Measurements from ENCODE around the gene SOCS3. TPM values are rescaled to one million over a fixed set of nuclear protein-coding genes. Genes with fewer than 3 reads are reported as not detected.

The SOCS3 gene
- total and polyA plus RNA-seq, 4 donors, result 5.6 to 70.3 (median 11.8) TPM

DNA sequence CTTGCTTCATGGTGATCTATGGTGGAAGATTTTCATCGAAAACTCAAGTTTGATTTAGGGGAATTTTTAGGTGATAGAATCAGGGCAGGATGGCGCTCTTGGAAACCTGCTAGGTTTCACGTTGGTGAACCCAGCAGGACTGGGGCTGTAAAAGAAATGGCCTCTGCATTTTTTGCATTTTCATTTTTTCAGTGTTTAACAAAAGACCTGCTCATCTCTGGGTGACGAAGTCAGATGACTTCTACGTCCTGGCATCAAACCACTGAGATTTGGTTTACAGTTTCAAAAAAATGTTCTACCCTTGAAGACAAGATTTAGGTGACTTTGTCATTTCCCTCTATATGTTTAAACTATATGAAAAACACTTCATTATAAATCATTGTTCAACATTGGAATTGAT lies 20.5 kb upstream of the SOCS3 start:
- H3K27ac ChIP-seq (ENCODE audit: low read depth, low read length), result no peak overlapping the region
- no peaks in the 10 kb centered on the region for H3K9me3 ChIP-seq (ENCODE audit: control insufficient read depth, insufficient read depth, low read length)
- H3K4me1 ChIP-seq (ENCODE audit: control insufficient read depth, insufficient read depth, low read length), result peaks cover 15% of the 10 kb centered on the region
- no peak for DNase-seq (ENCODE audit: low read depth in 4 of 6, low spot score in 6 of 6)
- no peaks in the 10 kb centered on the region for H3K27me3 ChIP-seq (ENCODE audit: control insufficient read depth, insufficient read depth, low read length)
- no peak overlapping the region for H3K4me3 ChIP-seq (ENCODE audit: low read depth, low read length)
- H3K36me3 ChIP-seq (ENCODE audit: control insufficient read depth, insufficient read depth, low read length), result peaks cover 5% of the 10 kb centered on the region
- 100% methylated on average over 1 of the region's 5 CpGs for WGBS (ENCODE audit: insufficient coverage)

DNA sequence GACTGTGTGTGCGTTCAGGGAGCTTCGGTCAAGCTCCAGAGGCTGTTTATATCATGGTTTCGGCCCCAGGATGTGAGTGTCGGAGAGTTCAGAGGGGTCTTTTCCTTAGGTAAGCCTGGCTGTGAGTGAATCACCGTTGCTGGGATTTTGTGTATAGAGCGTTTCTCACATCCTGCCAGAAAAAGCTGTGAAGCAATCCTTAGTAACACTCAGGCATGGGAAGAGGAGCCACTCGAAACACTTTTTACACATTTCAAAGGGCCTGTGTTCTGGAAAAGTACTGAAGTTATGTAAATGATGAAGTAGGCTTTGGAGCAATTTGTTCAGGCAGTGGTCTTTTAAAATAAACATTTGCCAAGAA lies 19.2 kb upstream of the SOCS3 start:
- no peak for DNase-seq (ENCODE audit: low read depth in 4 of 6, low spot score in 6 of 6)
- peak overlapping the region; percentile 52 for H3K27ac ChIP-seq (ENCODE audit: low read depth, low read length)
- 14% methylated on average over 5 of the region's 7 CpGs for WGBS (ENCODE audit: insufficient coverage)
- H3K4me3 ChIP-seq (ENCODE audit: low read depth, low read length), result peak overlapping the region; percentile 91
- H3K4me1 ChIP-seq (ENCODE audit: control insufficient read depth, insufficient read depth, low read length), result peaks cover 15% of the 10 kb centered on the region
- no peaks in the 10 kb centered on the region for H3K36me3 ChIP-seq (ENCODE audit: control insufficient read depth, insufficient read depth, low read length)
- H3K27me3 ChIP-seq (ENCODE audit: control insufficient read depth, insufficient read depth, low read length), result peaks cover 4% of the 10 kb centered on the region
- H3K9me3 ChIP-seq (ENCODE audit: control insufficient read depth, insufficient read depth, low read length), result no peaks in the 10 kb centered on the region

DNA sequence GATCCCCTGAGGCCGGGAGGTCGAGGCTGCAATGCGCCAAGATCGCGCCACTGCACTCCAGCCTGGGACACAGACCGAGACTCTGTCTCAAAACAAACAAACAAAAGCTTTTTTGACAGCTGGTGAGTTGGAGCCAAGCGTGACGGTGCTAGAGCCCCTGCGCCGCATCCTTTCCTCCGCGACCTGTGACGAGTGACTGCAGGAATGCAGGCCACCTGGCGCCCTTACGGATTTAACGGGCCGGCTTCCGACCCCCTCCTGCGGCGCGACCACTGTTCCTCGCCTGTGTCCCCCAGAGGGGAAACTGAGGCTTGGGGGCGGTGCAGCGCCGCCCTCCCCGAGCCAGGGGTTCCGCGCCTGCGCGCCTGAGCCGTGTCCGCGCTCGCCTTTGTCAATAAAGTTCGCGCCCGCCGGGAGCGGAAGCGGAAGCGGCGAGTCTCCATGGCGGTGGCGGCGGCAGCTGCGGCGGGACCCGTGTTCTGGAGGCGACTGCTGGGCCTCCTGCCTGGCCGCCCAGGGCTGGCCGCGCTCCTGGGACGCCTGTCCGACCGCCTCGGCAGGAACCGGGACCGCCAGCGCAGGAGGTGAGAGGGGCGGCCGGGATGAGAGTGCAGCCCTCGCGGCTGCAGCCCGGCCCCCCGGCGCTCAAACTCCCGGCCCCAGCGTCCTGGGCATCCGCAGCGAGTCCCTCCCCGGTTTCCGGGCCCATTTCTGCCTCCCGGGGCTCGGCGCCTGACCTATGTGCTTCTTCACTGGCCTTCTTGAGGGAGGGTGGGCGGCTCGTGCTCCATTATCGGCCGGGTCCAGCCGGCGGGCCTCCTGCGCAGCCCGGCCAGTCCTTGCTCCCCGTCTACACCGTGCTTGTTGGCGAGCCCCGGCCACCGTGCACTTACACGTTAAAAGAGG lies 18.6 kb upstream of the SOCS3 start, which contains the start of gene PGS1:
Gene PGS1, plus strand, starts transcription at position 425 of the 906 bp plus-strand sequence. Its CDS starts 17 bp downstream, at position 442.
- Histone ChIP-seq H3K4me1 (ENCODE audit: control insufficient read depth, insufficient read depth, low read length) (peaks cover 15% of the 10 kb centered on the region), H3K9me3 (ENCODE audit: control insufficient read depth, insufficient read depth, low read length) (no peaks in the 10 kb centered on the region), H3K27me3 (ENCODE audit: control insufficient read depth, insufficient read depth, low read length) (peaks cover 4% of the 10 kb centered on the region), H3K4me3 (ENCODE audit: low read depth, low read length) (peak within 1 kb of the TSS; percentile 91), H3K27ac (ENCODE audit: low read depth, low read length) (peak within 1 kb of the TSS; percentile 57), H3K36me3 (ENCODE audit: control insufficient read depth, insufficient read depth, low read length) (no peaks in the 10 kb centered on the region)
- WGBS (ENCODE audit: insufficient coverage), result 1% methylated on average over 89 of the region's 89 CpGs
- peak in 5 of 6 donors; percentile 64 to 94 (median 77) for DNase-seq (ENCODE audit: low read depth in 4 of 6, low spot score in 6 of 6)

DNA sequence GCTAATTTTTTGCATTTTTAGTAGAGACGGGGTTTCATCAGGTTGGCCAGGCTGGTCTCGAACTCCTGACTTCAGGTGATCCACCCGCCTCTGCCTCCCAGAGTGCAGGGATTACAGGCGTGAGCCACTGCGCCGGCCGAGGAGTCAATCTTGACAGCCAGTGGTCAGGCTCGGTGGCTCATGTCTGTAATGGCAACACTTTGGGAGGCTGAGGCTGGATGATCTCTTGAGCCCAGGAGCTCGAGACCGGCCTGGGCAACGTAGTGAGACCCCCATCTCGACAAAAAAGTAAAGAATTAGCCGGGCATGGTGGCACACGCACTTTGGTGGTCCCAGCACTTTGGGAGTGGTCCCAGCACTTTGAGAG lies 18.0 kb upstream of the SOCS3 start:
- H3K27me3 ChIP-seq (ENCODE audit: control insufficient read depth, insufficient read depth, low read length), result peaks cover 4% of the 10 kb centered on the region
- peak overlapping the region; percentile 91 for H3K4me3 ChIP-seq (ENCODE audit: low read depth, low read length)
- H3K27ac ChIP-seq (ENCODE audit: low read depth, low read length), result no peak overlapping the region
- WGBS (ENCODE audit: insufficient coverage), result 64% methylated on average over 14 of the region's 14 CpGs
- H3K4me1 ChIP-seq (ENCODE audit: control insufficient read depth, insufficient read depth, low read length), result peaks cover 15% of the 10 kb centered on the region
- no peak for DNase-seq (ENCODE audit: low read depth in 4 of 6, low spot score in 6 of 6)
- no peaks in the 10 kb centered on the region for H3K36me3 ChIP-seq (ENCODE audit: control insufficient read depth, insufficient read depth, low read length)
- no peaks in the 10 kb centered on the region for H3K9me3 ChIP-seq (ENCODE audit: control insufficient read depth, insufficient read depth, low read length)

DNA sequence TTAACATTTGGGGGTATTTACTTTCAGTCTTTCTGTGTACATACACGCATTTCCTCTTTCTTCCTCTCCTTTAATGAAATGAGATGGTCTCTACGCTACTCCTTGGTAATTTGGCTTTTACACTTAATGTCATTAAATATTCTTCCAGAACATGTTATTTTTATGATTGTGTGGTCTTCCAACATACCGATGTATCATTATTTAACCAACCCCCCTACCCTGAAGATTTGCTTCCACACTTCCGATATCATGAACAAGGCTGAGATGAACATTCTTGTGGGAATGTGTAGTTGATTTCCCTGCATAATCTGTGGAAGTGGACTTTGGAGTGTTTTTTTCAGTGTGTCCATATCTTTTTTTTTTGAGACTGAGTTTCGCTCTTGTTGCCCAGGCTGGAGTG lies 16.3 kb upstream of the SOCS3 start:
- H3K27ac ChIP-seq (ENCODE audit: low read depth, low read length), result no peak overlapping the region
- no peak for DNase-seq (ENCODE audit: low read depth in 4 of 6, low spot score in 6 of 6)
- no peaks in the 10 kb centered on the region for H3K36me3 ChIP-seq (ENCODE audit: control insufficient read depth, insufficient read depth, low read length)
- peaks cover 15% of the 10 kb centered on the region for H3K4me1 ChIP-seq (ENCODE audit: control insufficient read depth, insufficient read depth, low read length)
- no peak overlapping the region for H3K4me3 ChIP-seq (ENCODE audit: low read depth, low read length)
- H3K27me3 ChIP-seq (ENCODE audit: control insufficient read depth, insufficient read depth, low read length), result peaks cover 4% of the 10 kb centered on the region
- no peaks in the 10 kb centered on the region for H3K9me3 ChIP-seq (ENCODE audit: control insufficient read depth, insufficient read depth, low read length)
- 100% methylated on average over 1 of the region's 5 CpGs for WGBS (ENCODE audit: insufficient coverage)

DNA sequence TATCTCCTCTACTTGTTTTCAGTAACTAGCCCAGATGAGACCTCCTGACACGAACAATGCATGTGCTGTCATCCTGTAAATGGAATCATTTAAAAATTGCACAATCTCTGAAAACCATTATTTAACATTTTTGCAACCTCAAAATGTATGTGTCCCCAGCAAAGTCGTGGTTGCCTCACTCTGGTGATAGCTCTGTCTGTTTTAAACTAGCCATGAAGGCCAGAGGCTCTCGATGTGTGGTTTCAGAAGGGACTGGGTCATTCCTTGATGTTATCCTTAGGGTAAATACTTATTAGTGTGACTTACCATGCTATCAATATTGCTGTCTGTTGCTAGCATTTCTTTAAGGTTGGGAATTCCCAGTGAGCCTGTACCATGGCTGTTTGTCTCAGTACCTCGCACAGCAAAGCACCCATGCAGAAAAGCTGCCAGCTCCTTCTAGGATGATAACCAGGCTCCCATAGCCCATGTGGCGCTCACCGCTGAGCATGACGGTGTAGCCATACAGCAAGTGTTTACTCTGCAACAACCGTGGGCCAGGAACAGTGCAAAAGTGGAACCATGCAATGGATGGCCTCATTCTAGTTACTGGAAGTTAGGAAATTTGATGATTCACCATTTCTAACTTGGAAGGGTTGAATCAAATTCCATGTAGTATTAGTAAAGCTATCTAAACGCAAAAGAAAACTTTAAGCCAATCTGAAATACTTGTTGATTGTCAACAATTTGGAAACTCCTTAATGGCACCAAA lies 15.7 kb upstream of the SOCS3 start:
- no peak overlapping the region for H3K4me3 ChIP-seq (ENCODE audit: low read depth, low read length)
- H3K27me3 ChIP-seq (ENCODE audit: control insufficient read depth, insufficient read depth, low read length), result peaks cover 4% of the 10 kb centered on the region
- H3K36me3 ChIP-seq (ENCODE audit: control insufficient read depth, insufficient read depth, low read length), result no peaks in the 10 kb centered on the region
- 81% methylated on average over 7 of the region's 9 CpGs for WGBS (ENCODE audit: insufficient coverage)
- H3K9me3 ChIP-seq (ENCODE audit: control insufficient read depth, insufficient read depth, low read length), result no peaks in the 10 kb centered on the region
- no peak overlapping the region for H3K27ac ChIP-seq (ENCODE audit: low read depth, low read length)
- H3K4me1 ChIP-seq (ENCODE audit: control insufficient read depth, insufficient read depth, low read length), result peaks cover 15% of the 10 kb centered on the region
- DNase-seq (ENCODE audit: low read depth in 4 of 6, low spot score in 6 of 6), result no peak

DNA sequence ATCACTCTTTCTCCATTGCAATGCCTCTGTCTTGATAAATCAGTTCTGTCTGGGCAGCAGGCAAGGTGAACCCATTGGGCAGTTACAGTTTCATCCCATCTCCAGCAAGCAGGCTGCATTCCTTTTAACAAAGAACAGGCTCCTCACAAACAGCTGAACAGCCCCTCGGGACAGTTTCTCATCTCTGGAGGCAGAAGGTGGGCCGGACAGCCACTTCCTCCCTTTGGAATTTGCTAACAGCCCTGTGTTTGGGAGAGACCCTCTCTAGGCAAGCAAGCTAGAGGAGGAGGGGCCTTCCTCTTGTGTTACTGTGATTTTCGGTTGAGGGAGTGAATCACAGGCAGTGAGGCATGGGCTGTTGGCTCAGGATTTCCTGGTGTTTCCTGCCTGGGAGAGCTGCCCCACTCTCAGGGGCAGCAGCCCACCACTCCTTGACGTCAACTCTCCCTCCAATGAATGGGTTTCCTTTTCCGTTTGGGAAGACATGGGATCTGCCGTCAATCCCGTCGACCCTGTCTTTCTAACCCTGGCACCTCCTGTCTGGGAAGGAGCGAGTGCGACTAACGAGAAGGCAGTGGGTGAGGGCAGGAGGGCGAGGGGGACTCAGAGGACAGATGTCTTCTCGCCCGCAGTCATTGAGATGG lies 14.9 kb upstream of the SOCS3 start:
- Histone ChIP-seq H3K4me3 (ENCODE audit: low read depth, low read length) (no peak overlapping the region), H3K9me3 (ENCODE audit: control insufficient read depth, insufficient read depth, low read length) (no peaks in the 10 kb centered on the region), H3K36me3 (ENCODE audit: control insufficient read depth, insufficient read depth, low read length) (no peaks in the 10 kb centered on the region), H3K27me3 (ENCODE audit: control insufficient read depth, insufficient read depth, low read length) (peaks cover 4% of the 10 kb centered on the region), H3K27ac (ENCODE audit: low read depth, low read length) (peak overlapping the region; percentile 33), H3K4me1 (ENCODE audit: control insufficient read depth, insufficient read depth, low read length) (peaks cover 15% of the 10 kb centered on the region)
- 39% methylated on average over 12 of the region's 14 CpGs for WGBS (ENCODE audit: insufficient coverage)
- no peak for DNase-seq (ENCODE audit: low read depth in 4 of 6, low spot score in 6 of 6)

DNA sequence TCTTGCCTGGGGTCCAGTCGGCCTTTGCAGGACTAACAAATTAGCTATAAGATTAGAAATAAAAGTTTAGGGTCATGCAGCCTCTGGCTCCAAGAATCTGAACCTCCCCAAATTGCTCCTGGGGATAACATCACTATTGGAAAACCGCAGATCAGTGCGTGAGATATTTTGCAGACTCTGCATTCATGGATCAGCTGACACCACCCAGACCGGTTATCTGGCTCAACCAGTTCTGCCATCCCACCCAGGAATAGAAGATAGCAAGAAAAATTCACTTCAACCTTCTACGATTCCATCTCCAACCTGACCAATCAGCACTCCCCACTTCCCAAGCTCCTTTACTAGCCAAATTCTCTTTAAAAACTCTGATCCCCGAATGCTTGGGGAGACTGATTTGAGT lies 14.3 kb upstream of the SOCS3 start:
- peaks cover 4% of the 10 kb centered on the region for H3K27me3 ChIP-seq (ENCODE audit: control insufficient read depth, insufficient read depth, low read length)

DNA sequence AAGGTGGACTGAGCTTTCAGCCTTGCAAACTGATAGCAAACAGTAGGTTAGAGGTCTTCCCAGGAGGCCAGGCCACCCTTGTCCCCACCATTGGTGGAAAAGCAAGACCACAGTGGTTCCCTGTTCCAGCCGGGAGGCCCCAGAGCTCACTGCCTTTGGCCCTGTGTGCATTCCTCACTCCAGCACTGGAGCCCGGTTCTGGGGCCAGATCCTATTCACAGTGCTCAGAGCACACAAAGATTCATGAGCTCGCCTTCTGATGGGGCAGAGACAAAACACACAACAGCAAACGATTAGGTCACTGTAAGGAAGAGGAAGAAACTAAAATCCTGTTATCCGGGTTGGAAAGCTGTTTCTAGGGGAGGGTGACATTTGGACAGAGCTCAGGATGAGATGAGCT lies 13.0 kb upstream of the SOCS3 start:
- Histone ChIP-seq H3K9me3 (ENCODE audit: control insufficient read depth, insufficient read depth, low read length) (no peaks in the 10 kb centered on the region), H3K36me3 (ENCODE audit: control insufficient read depth, insufficient read depth, low read length) (no peaks in the 10 kb centered on the region), H3K27ac (ENCODE audit: low read depth, low read length) (no peak overlapping the region), H3K27me3 (ENCODE audit: control insufficient read depth, insufficient read depth, low read length) (peaks cover 4% of the 10 kb centered on the region), H3K4me3 (ENCODE audit: low read depth, low read length) (no peak overlapping the region), H3K4me1 (ENCODE audit: control insufficient read depth, insufficient read depth, low read length) (peaks cover 2% of the 10 kb centered on the region)
- no peak for DNase-seq (ENCODE audit: low read depth in 4 of 6, low spot score in 6 of 6)
- WGBS (ENCODE audit: insufficient coverage), result 36% methylated on average over 4 of the region's 5 CpGs

More for the DNA sequence above, 14.3 kb upstream of the SOCS3 start:
- H3K9me3 ChIP-seq (ENCODE audit: control insufficient read depth, insufficient read depth, low read length), result no peaks in the 10 kb centered on the region
- peaks cover 10% of the 10 kb centered on the region for H3K4me1 ChIP-seq (ENCODE audit: control insufficient read depth, insufficient read depth, low read length)
- H3K4me3 ChIP-seq (ENCODE audit: low read depth, low read length), result no peak overlapping the region
- H3K27ac ChIP-seq (ENCODE audit: low read depth, low read length), result no peak overlapping the region
- no peaks in the 10 kb centered on the region for H3K36me3 ChIP-seq (ENCODE audit: control insufficient read depth, insufficient read depth, low read length)
- WGBS (ENCODE audit: insufficient coverage), result 85% methylated on average over 3 of the region's 6 CpGs
- no peak for DNase-seq (ENCODE audit: low read depth in 4 of 6, low spot score in 6 of 6)

Data from spinal cord (tissue), 10 donors.